SK-N-SH (cell line): ENCODE measurements around the gene USO1. TPM values are rescaled to one million over a fixed set of nuclear protein-coding genes. Genes with fewer than 3 reads are reported as not detected.

Experiments used
- CTCF ChIA-PET: fragments of 300-600, 350-600 bp; formaldehyde crosslinking; extraction: SDS; loops from one replicate; lab custom pipeline; 2021; lab: Yijun Ruan, JAX
- POLR2A ChIA-PET: fragments of 350-600 bp; sonication (Branson Sonifier 250); formaldehyde crosslinking; extraction: SDS; loops from one replicate; lab custom pipeline; 2020; ENCODE audit warnings: antibody characterized with exemption, inconsistent platforms; lab: Yijun Ruan, JAX
- DNase-seq: peaks from one replicate; pipeline ENCODE4 v3.0.0; 2012
- H2AFZ ChIP-seq: fragments of 200-600 bp; sonication (generic); 2 replicates; pipeline ENCODE4 v1.8.1; 2016; ENCODE audit warnings: antibody characterized with exemption, mild to moderate bottlenecking, low read depth
- H3F3A ChIP-seq: fragments of 200-600 bp; sonication (generic); replicated peaks from 2 replicates; pipeline ENCODE3; 2016; ENCODE audit warnings: antibody characterized with exemption, mild to moderate bottlenecking; ENCODE audit not compliant: insufficient read depth
- H3K27ac ChIP-seq, 2 experiments: fragments of 200-500 bp in 1 of 2; fragments of 200-600 bp in 1 of 2; sonication (Bioruptor generic) in 1 of 2; sonication (generic), shearing (Covaris generic) in 1 of 2; 2 replicates each; pipeline versions ENCODE4 v1.5.1 to v1.6.1; 2014 to 2016; ENCODE audit warnings: low read depth in 2 of 2, inconsistent platforms in 1 of 2, low read length in 1 of 2, mild to moderate bottlenecking in 1 of 2, mixed read lengths in 1 of 2
- H3K27me3 ChIP-seq: fragments of 200-600 bp; sonication (generic), shearing (Covaris generic); 2 replicates; pipeline ENCODE4 v1.6.1; 2016; ENCODE audit warnings: mixed run types; ENCODE audit not compliant: insufficient read depth
- H3K36me3 ChIP-seq, 2 experiments: fragments of 200-500 bp in 1 of 2; fragments of 200-600 bp in 1 of 2; sonication (Bioruptor generic) in 1 of 2; sonication (generic) in 1 of 2; replicated peaks in 1 of 2; 2 replicates each; pipeline versions ENCODE3 to v1.5.1; 2014 to 2016; ENCODE audit warnings: low read length in 1 of 2, mild to moderate bottlenecking in 1 of 2; ENCODE audit not compliant: insufficient read depth in 2 of 2, control insufficient read depth in 1 of 2
- H3K4me1 ChIP-seq, 2 experiments: fragments of 200-500 bp in 1 of 2; fragments of 200-600 bp in 1 of 2; sonication (Bioruptor generic) in 1 of 2; sonication (generic), shearing (Covaris generic) in 1 of 2; 2 replicates each; pipeline versions ENCODE4 v1.5.1 to v1.6.1; 2014 to 2016; ENCODE audit warnings: low read depth in 1 of 2, low read length in 1 of 2, mixed run types in 1 of 2; ENCODE audit not compliant: insufficient read depth in 2 of 2, control insufficient read depth in 1 of 2
- H3K4me2 ChIP-seq: fragments of 200-600 bp; sonication (generic), shearing (Covaris generic); 2 replicates; pipeline ENCODE4 v1.6.1; 2017; ENCODE audit warnings: mixed run types
- H3K4me3 ChIP-seq, 2 experiments: fragments of 200-500 bp in 1 of 2; fragments of 200-600 bp in 1 of 2; sonication (Bioruptor generic) in 1 of 2; sonication (generic), shearing (Covaris generic) in 1 of 2; 2 replicates each; pipeline versions ENCODE4 v1.5.1 to v1.8.1; 2014 to 2016; ENCODE audit warnings: low read depth in 2 of 2, inconsistent platforms in 1 of 2, low read length in 1 of 2, mild to moderate bottlenecking in 1 of 2, mixed read lengths in 1 of 2, moderate library complexity in 1 of 2
- H3K79me2 ChIP-seq: fragments of 200-600 bp; sonication (generic); 2 replicates; pipeline ENCODE4 v1.8.1; 2017; ENCODE audit warnings: mild to moderate bottlenecking; ENCODE audit not compliant: insufficient read depth
- H3K9ac ChIP-seq: fragments of 200-600 bp; sonication (generic); 2 replicates; pipeline ENCODE4 v1.6.1; 2017; ENCODE audit warnings: mixed run types
- H3K9me2 ChIP-seq: fragments of 200-600 bp; sonication (generic); 2 replicates; pipeline ENCODE4 v1.6.1; 2017; ENCODE audit warnings: mixed run types
- H3K9me3 ChIP-seq: fragments of 200-600 bp; sonication (generic); 2 replicates; pipeline ENCODE4 v1.6.1; 2017; ENCODE audit warnings: mixed run types, mild to moderate bottlenecking, moderate library complexity
- H4K20me1 ChIP-seq: fragments of 200-600 bp; sonication (generic); 2 replicates; pipeline ENCODE4 v1.6.1; 2017; ENCODE audit warnings: mild to moderate bottlenecking, mixed run types; ENCODE audit not compliant: insufficient read depth
- CHD2 ChIP-seq: fragments of 150-350 bp; IDR thresholded peaks from 2 replicates; pipeline ENCODE4 v1.6.1; 2018; ENCODE audit warnings: low read length; ENCODE audit not compliant: partially characterized antibody
- ELF1 ChIP-seq: IDR thresholded peaks from 2 replicates; pipeline ENCODE4 v1.4.0; 2012
- EZH2phosphoT487 ChIP-seq: fragments of 200-600 bp; sonication (generic); IDR thresholded peaks from 2 replicates; pipeline ENCODE4 v1.6.1; 2017; ENCODE audit warnings: low read depth, mixed run types, mild to moderate bottlenecking, antibody characterized with exemption, moderate library complexity, borderline replicate concordance
- NRF1 ChIP-seq: IDR thresholded peaks from 2 replicates; pipeline ENCODE4 v1.6.1; 2012; ENCODE audit warnings: low read depth, mild to moderate bottlenecking, low read length
- RAD21 ChIP-seq: IDR thresholded peaks from 2 replicates; pipeline ENCODE4 v1.6.1; 2012; ENCODE audit warnings: mild to moderate bottlenecking, low read length
- RCOR1 ChIP-seq: fragments of 150-350 bp; IDR thresholded peaks from 2 replicates; pipeline ENCODE4 v1.6.1; 2017; ENCODE audit warnings: antibody characterized with exemption, low read length
- SIN3A ChIP-seq: IDR thresholded peaks from 2 replicates; pipeline ENCODE4 v1.6.1; 2012; ENCODE audit warnings: low read depth, mild to moderate bottlenecking, low read length, moderate library complexity, borderline replicate concordance
- SMC3 ChIP-seq: IDR thresholded peaks from 2 replicates; pipeline ENCODE4 v1.6.1; 2012; ENCODE audit warnings: low read depth, low read length, improper control_type of control experiment
- TEAD4 ChIP-seq: IDR thresholded peaks from 2 replicates; pipeline ENCODE4 v1.4.0; 2012; ENCODE audit warnings: mild to moderate bottlenecking, borderline replicate concordance; ENCODE audit not compliant: insufficient read depth
- WGBS: methylation state at CpG from one replicate; pipeline ENCODE4 v1.1.6; 2017; ENCODE audit warnings: low lambda C conversion rate; 5-methylcytosine and 5-hydroxymethylcytosine counted together
- polyA plus RNA-seq, 3 experiments: library from polyadenylated mRNA; depleted of rRNA; stranded (reverse); fragments of >200 nt; gene quantifications; 2 replicates each; pipeline ENCODE4 v1.2.3, GENCODE V29; 2012
- TF ChIP-seq, protein P1 (sequence below): IDR thresholded peaks from 2 replicates; pipeline ENCODE4 v1.4.0; 2012; ENCODE audit warnings: low read depth, borderline replicate concordance
- TF ChIP-seq, protein P2 (sequence below): IDR thresholded peaks from 2 replicates; pipeline ENCODE4; 2012
- TF ChIP-seq, protein P3 (sequence below): IDR thresholded peaks from 2 replicates; pipeline ENCODE4 v1.4.0; 2012; ENCODE audit warnings: low read depth

Gene USO1
- polyA plus RNA-seq, 1 of the 3 experiments (the other 2 are of a cell fraction), result 25.6 TPM

DNA sequence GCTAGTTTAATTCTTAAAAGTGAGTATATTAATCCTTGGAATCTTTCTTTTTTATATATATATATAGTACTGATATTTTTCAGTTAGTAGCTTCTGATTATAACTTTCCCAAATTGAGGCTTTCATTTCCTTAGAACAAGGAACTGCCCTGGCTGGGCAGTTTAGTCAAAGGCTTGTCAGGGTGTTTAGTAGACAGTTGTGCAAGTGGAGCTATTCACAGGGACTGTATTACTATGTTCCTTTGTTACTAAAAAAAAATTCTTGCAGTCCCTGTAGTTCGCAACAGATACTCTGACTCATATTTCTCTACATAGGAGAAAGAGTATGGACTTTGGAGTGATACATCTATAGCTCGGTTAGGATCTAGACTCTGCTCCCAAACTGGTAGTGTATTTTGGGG lies 20.8 kb downstream of the USO1 start:
- Histone ChIP-seq H3K9ac (no peak overlapping the region), H3K27me3 (no peaks in the 10 kb centered on the region), H3K36me3 (peaks cover 0 to 17% of the 10 kb centered on the region in 2 experiments), H3K4me2 (no peak overlapping the region), H2AFZ (no peak overlapping the region), H3K9me3 (no peaks in the 10 kb centered on the region), H4K20me1 (peaks cover 34% of the 10 kb centered on the region), H3K9me2 (no peaks in the 10 kb centered on the region), H3K4me1 (no peaks in the 10 kb centered on the region), H3K27ac (no peak overlapping the region; a peak in 1 of 4 replicates), H3K79me2 (peaks cover 88% of the 10 kb centered on the region), H3K4me3 (no peak overlapping the region), H3F3A (peaks cover 6% of the 10 kb centered on the region)
- ChIA-PET POLR2A (no interaction called here), CTCF (interaction anchor here (1.0 kb wide), 1 partner anchor 116 kb away, joined by 3 read pairs; no protein-coding TSS in a partner anchor)
- 84% methylated on average over 2 of the region's 2 CpGs for WGBS
- TF ChIP-seq, protein P1, sequence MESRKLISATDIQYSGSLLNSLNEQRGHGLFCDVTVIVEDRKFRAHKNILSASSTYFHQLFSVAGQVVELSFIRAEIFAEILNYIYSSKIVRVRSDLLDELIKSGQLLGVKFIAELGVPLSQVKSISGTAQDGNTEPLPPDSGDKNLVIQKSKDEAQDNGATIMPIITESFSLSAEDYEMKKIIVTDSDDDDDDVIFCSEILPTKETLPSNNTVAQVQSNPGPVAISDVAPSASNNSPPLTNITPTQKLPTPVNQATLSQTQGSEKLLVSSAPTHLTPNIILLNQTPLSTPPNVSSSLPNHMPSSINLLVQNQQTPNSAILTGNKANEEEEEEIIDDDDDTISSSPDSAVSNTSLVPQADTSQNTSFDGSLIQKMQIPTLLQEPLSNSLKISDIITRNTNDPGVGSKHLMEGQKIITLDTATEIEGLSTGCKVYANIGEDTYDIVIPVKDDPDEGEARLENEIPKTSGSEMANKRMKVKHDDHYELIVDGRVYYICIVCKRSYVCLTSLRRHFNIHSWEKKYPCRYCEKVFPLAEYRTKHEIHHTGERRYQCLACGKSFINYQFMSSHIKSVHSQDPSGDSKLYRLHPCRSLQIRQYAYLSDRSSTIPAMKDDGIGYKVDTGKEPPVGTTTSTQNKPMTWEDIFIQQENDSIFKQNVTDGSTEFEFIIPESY, result no peak
- TF ChIP-seq SMC3 (no peak), NRF1 (no peak), ELF1 (no peak), SIN3A (no peak), EZH2phosphoT487 (no peak), TEAD4 (no peak), RCOR1 (no peak), RAD21 (no peak), CHD2 (no peak)
- TF ChIP-seq, protein P2, sequence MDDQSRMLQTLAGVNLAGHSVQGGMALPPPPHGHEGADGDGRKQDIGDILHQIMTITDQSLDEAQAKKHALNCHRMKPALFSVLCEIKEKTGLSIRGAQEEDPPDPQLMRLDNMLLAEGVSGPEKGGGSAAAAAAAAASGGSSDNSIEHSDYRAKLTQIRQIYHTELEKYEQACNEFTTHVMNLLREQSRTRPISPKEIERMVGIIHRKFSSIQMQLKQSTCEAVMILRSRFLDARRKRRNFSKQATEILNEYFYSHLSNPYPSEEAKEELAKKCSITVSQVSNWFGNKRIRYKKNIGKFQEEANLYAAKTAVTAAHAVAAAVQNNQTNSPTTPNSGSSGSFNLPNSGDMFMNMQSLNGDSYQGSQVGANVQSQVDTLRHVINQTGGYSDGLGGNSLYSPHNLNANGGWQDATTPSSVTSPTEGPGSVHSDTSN, result no peak
- no peak for DNase-seq

DNA sequence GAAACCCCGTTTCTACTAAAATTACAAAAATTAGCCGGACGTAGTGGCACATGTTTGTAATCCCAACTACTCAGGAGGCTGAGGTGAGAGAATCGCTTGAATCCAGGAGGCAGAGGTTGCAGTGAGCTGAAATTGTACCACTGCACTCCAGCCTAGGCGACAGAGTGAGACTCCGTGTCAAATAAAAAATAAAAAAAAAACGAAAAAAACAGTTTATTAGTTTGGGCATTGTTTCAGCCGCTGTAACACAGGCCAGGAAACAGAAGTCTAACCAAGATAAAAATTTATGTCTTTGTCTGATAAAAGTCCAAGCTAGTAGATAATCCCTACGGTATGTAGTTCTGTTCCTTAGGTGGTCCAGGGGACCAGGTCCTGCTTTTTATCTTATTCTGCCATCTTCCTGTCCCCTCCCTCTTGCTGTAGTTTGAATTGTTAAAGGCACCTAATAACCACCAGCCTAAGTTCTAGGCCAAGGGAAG lies 21.4 kb downstream of the USO1 start:
- TF ChIP-seq, protein P3, sequence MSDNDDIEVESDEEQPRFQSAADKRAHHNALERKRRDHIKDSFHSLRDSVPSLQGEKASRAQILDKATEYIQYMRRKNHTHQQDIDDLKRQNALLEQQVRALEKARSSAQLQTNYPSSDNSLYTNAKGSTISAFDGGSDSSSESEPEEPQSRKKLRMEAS, result no peak
- Histone ChIP-seq H3K9me3 (no peaks in the 10 kb centered on the region), H3F3A (peaks cover 3% of the 10 kb centered on the region), H3K36me3 (peaks cover 0 to 12% of the 10 kb centered on the region in 2 experiments), H3K9me2 (no peaks in the 10 kb centered on the region), H3K27me3 (no peaks in the 10 kb centered on the region), H3K4me3 (no peak overlapping the region), H3K27ac (no peak overlapping the region; a peak in 1 of 4 replicates), H2AFZ (no peak overlapping the region), H3K79me2 (peaks cover 87% of the 10 kb centered on the region), H3K4me2 (no peak overlapping the region), H3K9ac (no peak overlapping the region), H3K4me1 (no peaks in the 10 kb centered on the region), H4K20me1 (peaks cover 31% of the 10 kb centered on the region)
- DNase-seq, result no peak
- ChIA-PET CTCF (interaction anchor here (1.0 to 2.3 kb wide), 3 partner anchors 15 to 117 kb away, joined by 3 to 10 read pairs (median 3); partner anchors contain the start of gene USO1), POLR2A (no interaction called here)
- WGBS, result 88% methylated on average over 9 of the region's 9 CpGs
